Measurements from ENCODE around the gene PLEKHH2. TPM values are rescaled to one million over a fixed set of nuclear protein-coding genes. Genes with fewer than 3 reads are reported as not detected.
A peak's percentile ranks its signal among the peaks of the same experiment; 100 is the strongest.

Gene PLEKHH2
- polyA plus RNA-seq, 5 donors = 142 to 342 (median 246) TPM

GRCh38 chr2:43754180-43754579, 117.1 kb downstream of the PLEKHH2 start:
- no peak for DNase-seq

- DNase-seq = no peak
Measured at GRCh38 chr2:43758739-43759138, 121.7 kb downstream of the PLEKHH2 start.

GRCh38 chr2:43759195-43759594, 122.1 kb downstream of the PLEKHH2 start:
- DNase-seq = no peak

DNA sequence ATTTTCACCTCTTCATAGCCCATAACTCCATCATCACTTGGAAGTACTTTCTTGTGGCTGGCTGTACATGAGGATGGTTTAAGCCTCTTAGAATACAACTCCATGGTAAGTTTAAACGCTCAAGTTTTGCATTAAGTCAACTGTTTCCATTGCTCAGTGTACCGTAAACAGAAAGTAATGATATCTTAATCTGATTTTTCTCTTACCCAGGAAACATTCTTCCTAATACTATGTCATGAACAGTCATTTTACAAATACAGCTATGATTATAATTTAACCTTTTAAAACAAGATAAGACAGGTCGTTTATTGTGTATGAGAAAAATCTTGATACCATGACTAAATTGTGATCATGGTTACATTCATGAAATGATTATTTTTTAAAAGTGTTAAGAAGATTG, 125.2 kb downstream of the PLEKHH2 start:
- DNase-seq = no peak

DNA sequence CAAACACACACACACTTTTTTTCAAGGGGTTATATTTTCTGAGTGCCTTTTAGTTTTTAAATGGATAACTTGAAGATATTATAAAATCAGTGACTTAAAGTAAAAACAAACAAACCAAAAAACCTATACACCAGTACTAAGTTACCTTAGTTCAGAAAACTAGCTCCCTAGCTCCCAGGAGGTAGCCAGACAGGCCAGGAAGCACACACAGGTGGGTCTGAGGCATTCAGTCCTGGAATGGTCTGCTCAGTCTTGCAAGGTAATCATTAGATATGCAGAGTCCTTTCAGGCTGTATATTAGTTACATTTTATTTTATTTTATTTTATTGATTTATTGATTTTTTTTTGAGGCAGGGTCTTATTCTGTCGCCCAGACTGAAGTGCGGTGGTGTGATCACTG, 126.0 kb downstream of the PLEKHH2 start:
- DNase-seq = no peak

GRCh38 chr2:43764086-43764705, 127.1 kb downstream of the PLEKHH2 start:
- no peak for DNase-seq

DNA sequence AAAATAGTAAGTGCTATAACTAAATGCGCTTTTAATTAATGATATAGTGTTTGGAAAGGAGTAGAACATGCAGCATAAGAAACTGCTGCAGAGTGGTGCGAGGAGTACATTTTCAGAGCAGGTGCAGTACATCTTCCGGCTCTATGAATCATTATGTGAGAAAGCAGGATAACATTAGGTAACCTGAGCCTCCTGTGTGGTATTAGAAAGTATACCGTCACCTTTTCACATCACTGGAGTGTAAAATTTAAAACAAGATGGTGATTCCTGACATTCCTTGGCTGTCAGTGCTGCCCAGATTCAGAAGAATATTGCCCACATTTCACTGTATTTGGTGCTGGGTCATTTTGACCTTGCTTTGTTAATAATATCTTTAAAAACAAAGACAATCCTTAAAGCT, 128.9 kb downstream of the PLEKHH2 start:
- no peak for DNase-seq

DNA sequence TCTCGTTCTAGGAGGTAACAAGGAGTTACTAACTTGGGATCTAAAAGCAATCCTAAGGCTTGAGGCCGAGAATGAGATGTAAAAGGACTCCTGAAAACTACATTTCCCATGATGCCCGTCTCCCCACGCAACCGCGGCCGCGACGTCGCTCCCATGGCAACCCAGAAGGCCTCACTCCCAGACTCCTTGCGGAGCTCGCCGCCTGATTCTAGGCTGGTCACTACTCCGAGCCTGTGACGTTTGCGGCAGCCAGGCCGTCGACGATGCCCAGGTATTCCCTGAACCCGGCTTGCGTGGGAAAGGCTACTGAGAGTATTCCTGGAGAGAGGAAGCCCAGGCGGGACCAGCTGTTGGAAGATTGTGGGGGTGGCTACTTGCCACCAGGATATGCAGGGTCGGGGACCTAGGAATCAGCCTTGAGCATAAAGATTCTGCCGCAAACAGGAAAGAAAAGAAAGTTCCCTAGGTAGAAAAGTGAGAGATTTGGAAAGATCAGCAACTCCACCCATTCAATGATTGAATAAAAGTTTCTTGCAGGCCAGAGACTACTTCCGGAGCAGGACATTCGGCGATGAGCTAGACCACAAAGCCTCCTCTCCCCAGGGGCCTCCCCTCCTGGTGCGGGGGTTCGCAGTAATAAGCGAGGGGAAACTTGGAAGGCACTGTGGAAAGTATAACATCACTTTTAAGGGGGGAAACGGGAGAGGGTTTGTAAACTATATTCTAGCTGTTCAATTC, 137.0 kb downstream of the PLEKHH2 start, which contains the start of gene DYNC2LI1:
Gene DYNC2LI1 (plus strand): TSS at position 164 of the 738 bp plus-strand sequence. CDS start 100 bp downstream, at position 264.
- DNase-seq = peak; percentile 91 to 92

GRCh38 chr2:43774617-43775016, 137.6 kb downstream of the PLEKHH2 start:
- DNase-seq = no peak

DNA sequence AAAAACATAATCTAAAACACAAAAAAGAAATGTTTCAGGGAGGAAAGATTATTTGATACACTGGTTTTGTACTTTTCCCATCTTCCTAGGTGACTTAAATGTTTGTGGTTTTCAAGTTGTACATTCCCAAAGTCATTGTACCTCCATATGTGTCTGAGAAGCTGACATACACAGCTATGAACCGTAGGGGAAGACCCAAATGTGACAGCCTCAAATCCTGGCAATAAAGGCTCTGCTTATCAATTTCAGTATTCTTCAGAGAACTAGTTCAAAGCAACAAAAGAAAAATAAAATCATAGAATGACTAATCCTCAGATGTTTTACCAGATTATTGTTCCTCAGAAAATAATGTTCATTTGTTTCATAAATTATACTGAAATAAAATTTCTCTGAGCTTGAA, 139.3 kb downstream of the PLEKHH2 start:
- DNase-seq = no peak

- DNase-seq = peak; percentile 71 to 72
Measured at GRCh38 chr2:43777306-43777926, 140.4 kb downstream of the PLEKHH2 start.

DNA sequence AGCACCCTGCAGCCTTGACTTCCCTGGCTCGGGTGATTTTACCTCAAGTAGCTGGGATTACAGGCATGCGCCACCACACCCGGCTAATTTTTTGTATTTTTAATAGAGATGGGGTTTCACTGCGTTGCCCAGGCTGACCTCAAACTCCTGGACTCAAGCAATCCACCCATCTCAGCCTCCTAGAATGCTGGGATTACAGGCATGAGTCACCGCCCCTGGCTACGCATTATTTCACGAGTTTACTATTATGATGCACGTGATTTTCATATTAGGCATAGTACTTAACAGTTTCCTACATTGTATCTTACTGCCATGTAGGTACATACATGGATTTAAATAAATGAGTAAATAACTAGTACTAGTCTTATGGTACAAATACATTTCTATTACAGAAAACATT, 141.2 kb downstream of the PLEKHH2 start:
- no peak for DNase-seq

GRCh38 chr2:43787895-43788294, 150.8 kb downstream of the PLEKHH2 start:
- DNase-seq = no peak

- DNase-seq = no peak
Measured at GRCh38 chr2:43788646-43789045, 151.6 kb downstream of the PLEKHH2 start.

- peak; percentile 81 to 89 for DNase-seq
Measured at GRCh38 chr2:43790147-43790546, 153.1 kb downstream of the PLEKHH2 start.

- DNase-seq = peak; percentile 78 to 84
Measured at GRCh38 chr2:43791035-43791765, 154.1 kb downstream of the PLEKHH2 start.

DNA sequence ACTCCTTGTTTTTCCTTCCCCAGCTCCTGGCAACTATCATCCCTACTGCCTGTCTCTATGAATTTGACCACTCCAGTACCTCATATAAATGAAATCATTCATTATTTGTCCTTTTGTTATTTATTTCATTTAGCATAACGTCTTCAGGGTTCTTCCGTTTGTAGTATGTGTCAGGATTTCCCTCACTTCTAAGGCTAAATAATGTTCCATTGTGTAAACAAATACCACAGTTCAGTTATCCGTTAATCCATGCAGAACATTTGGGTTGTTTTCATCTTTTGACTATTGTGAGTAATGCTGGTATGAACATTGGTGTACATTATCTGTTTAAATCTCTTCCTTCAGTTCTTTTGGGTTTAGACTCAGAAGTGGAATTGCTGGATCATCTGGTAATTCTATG, 155.6 kb downstream of the PLEKHH2 start:
- no peak for DNase-seq

DNA sequence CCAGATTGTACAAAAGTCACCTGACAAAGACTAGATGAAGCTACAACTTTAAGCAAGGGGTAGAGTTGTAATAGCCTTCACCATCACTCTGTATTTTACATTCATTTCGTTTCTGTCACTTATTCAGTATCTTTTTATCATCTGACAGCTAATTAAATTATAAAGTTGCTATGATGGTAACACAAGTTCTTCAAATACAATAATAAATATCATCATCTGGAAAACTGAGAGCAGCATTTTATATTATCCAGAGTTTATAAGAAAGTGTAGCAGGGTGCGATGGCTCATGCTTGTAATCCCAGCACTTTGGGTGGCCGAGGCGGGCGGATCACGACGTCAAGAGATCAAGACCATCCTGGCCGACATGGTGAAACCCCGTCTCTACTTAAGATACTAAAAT, 157.9 kb downstream of the PLEKHH2 start:
- DNase-seq = no peak

DNA sequence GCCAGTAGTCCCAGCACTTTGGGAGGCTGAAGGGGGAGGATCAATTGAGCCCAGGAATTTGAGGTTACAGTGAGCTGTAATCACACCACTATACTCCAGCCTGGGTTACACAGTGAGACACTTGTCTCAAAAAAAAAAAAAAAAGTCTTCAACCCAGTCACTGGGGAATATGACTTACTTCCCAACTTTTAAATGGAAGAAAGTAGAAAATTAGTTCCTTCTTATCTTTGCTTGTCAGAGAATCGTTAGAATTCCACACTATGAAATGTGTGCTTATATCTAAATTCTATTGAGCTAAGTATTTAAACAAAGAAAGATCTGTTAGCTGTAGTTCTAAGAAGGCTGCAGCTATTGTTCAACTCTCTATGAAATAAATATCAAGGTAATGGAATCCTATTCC, 159.1 kb downstream of the PLEKHH2 start:
- no peak for DNase-seq

GRCh38 chr2:43798300-43798699, 161.2 kb downstream of the PLEKHH2 start:
- DNase-seq = no peak

GRCh38 chr2:43800894-43801293, 163.8 kb downstream of the PLEKHH2 start:
- no peak for DNase-seq

DNA sequence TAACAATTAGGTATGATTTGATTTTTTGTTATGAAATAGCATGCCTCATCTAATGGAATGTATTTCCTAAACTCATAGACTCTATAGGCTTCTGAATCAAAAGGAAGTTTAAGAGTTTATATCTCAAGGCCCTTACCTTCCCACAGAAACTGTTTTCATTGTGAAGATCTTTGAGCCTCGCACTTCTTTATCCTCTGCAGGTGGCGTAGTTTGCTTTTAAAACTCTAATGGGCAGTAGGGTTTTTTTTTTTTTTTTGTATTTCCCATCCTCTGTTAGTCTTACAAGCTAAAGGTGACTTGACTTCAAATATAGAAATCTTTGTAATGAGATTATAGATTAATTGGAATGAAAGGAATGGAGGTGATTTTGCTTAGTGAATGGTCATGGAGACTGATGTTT, 165.1 kb downstream of the PLEKHH2 start:
- DNase-seq = no peak
